ENCODE results near the gene GRB10. TPM values are rescaled to one million over a fixed set of nuclear protein-coding genes. Genes with fewer than 3 reads are reported as not detected.

GRB10 gene
- total RNA-seq, 1 experiment from 2014 or later = 24.7 TPM

DNA sequence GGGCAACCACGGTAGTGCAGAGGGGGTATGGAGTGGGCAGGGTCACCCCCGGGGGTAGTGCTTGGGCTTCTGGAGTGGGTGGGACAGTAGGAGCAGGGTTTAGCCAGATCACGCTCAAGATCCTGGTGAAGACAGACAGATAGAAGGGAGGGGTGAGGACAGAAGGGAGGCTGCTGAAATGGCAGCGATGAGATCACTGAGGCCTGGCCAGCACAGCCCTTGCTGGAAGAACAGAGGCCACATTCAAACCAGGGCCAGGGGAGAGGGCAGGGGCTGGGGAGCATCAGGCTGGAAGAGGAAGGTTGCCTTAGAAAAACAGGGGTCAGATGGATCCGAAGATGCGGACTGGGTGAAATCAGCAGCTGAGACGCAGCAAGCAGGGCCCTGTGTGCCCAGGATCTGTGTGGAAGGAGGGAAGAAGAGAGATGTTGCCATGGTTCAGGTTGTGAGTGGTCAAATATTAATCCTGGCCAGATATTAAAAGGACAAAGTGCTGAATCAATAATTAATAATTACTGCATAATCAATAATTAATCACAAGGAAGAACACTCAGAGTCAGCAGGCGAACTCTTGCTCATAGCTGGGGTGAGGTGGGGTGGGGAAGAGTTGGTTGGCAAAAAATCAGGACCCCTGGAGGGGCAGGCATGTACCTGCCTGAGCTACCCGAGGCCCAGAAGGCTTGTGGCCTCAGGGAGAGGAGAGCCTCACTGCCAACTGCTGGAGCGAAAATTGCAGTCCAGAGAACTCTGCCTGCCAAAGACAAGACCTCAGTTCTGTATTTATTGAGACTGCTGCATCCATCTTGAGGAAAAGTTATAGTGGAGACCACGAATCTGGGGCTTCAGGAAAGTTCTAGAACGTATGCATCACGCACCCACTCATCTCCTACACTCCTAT, 105.7 kb downstream of the GRB10 start:
- no peak for DNase-seq (ENCODE audit: extremely low read depth, low read depth)

DNA sequence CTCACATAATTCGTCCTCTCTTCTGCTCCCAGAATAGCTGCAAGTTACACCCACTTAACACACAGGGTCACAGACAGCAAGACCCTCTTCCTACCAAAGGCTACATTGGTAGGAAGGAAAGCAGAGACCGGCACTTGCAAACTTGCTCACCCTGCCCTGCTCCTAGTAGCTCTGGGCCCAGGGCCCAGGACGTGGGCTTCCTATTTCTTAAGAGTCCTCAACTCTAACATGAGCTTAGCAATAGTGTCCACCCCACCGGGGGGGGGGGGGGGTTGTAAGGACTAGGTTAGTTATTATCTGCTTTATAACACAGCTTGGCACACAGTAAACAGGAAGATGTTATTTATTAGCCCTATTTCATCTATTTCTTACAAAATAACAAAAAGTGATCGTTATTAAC, 106.6 kb downstream of the GRB10 start:
- DNase-seq (ENCODE audit: extremely low read depth, low read depth) = no peak

DNA sequence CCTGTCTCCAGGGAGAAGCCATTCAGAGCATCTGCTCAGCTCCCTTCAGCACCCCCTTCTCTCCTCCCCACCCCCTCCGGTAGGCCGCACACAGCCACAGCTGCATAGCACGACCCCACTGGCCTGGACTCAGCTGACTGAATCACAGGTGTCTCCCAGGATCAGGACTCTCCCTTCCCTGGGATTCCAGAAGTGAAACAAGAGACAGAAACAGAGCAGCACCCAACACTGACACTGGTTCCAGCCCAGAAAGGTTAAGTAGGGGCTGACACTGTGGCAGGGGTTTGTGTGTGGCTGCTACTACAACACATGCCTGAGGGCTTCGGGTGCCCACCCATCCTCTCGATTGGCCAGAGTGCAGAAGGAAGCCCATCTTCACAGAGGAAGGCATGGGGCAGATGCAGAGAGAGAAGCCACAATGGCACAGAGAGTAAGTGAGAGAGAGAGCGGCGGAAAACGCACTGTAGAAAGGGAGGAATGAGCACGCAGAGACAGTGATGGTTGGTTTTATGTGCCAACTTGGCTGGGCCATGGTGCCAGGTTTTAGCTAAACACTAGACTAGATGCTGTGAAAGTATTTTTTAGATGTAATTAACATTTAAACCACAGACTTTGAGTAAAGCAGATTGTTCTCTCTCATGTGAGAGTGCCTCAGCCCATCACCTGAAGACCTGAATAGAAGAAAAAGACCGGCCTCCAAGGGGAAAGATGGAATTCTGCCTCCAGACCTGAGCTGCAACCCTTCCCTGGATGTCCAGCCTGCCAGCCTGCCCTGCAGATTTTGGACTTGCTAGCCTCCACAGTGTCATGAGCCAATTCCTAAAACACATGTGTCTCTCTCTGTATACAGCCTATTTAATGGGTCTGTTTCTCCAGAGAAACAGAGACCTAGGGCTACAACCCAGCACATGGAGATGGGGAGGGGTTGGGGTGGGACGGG, 107.5 kb downstream of the GRB10 start:
- no peak for DNase-seq (ENCODE audit: extremely low read depth, low read depth)

GRCh38 chr7:50674299-50674698, 108.4 kb downstream of the GRB10 start:
- no peak for DNase-seq (ENCODE audit: extremely low read depth, low read depth)

- DNase-seq (ENCODE audit: extremely low read depth, low read depth) = no peak
Observed at GRCh38 chr7:50673096-50673495, 109.6 kb downstream of the GRB10 start.

GRCh38 chr7:50672045-50672444, 110.7 kb downstream of the GRB10 start:
- DNase-seq (ENCODE audit: extremely low read depth, low read depth) = no peak

DNA sequence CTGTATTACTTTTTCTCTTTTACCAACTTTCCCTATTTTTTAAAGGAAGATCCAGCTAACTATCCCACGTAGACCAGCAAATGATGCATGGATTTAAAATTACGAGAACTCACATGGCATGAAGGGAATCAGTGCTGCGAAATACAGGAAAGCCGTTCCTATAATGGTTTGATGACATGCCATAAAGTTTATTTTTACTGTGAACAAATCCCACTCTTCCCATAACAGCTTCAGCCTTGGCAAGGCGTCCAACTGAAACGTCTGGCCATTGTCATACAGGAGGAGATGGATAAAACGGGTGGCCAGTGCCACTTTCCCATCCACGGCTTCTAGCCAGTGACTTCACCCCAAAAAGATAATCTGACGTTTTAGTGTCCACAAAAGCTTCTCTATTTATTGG, 111.3 kb downstream of the GRB10 start:
- DNase-seq (ENCODE audit: extremely low read depth, low read depth) = no peak

GRCh38 chr7:50669890-50670289, 112.8 kb downstream of the GRB10 start:
- DNase-seq (ENCODE audit: extremely low read depth, low read depth) = no peak

- DNase-seq (ENCODE audit: extremely low read depth, low read depth) = no peak
Observed at GRCh38 chr7:50667789-50668226, 114.9 kb downstream of the GRB10 start.

- no peak for DNase-seq (ENCODE audit: extremely low read depth, low read depth)
Observed at GRCh38 chr7:50667338-50667737, 115.4 kb downstream of the GRB10 start.

DNA sequence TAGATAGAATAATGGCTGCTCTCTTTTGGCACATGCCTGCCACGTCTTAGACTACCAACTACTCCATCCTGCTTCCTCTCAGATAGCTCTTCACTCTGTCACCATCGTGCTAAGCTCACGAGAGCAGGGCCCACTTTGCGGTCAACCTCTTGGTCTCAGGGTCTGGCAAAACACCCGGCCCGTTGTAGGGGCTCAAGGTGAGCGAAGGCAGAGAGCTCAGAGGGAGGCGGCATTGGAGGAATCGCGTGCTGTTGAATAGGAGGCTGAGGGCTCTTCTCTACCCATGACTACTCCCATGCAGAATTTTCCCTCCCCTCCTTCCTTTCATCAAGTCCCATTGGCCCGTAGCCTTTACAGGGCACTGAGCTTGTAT, 116.6 kb downstream of the GRB10 start:
- no peak for DNase-seq (ENCODE audit: extremely low read depth, low read depth)

GRCh38 chr7:50665403-50666123, 117.1 kb downstream of the GRB10 start:
- no peak for DNase-seq (ENCODE audit: extremely low read depth, low read depth)

- no peak for DNase-seq (ENCODE audit: extremely low read depth, low read depth)
Observed at GRCh38 chr7:50664937-50665336, 117.8 kb downstream of the GRB10 start.

DNA sequence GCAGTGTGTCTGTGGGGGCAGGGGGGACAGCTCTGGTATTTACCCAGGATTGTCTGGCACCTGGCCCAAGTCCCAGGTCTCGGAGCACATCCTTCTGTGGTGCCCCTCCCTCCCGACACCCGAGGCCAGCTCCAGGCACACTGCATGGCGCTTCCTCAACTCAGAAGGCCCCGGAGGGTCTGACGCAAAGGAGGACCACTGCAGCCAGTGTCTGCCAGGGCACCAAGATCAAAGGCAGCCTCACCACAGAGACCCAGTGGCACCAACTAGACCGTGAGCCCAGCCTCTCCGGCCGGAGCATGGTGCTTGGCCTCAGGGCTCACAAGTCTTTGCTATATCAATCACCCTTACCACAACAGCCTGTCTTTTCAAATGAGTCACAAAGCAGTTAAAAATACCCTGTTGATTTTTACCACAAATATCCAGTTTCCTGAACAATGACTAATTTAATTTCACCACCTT, 118.2 kb downstream of the GRB10 start:
- DNase-seq (ENCODE audit: extremely low read depth, low read depth) = no peak

DNA sequence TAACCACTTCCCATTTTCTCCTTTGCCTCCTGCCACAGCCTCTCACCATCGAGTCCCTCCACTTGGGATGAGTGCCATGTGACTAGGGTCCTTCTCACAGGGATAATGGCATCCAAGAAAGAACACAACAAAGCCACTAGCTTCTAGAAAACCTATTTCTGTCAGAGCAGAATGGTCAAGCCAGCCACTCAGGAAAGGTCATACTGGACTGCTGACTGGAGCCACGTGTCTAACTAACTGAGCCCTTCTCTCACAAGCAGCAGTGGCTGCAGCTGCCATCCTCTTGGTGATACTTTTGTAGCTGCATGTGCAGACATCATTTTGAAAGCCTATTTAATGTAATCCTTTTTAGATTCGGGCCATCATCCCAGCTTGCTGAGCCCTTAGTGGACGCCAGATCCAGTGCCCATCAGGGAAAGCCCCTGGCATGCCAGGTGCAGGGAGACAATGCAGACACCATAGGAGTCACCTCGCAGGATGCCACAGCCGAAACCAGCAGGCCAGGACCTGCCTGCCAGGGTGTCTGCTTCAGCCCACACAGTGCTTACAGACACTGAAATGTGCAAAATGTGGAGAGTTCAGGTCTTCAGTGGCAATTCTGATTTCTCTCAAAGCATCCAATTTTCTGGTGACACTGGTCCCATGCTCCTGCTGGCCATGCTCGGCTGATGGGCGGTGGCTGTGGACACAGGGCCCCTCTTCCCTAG, 119.1 kb downstream of the GRB10 start:
- DNase-seq (ENCODE audit: extremely low read depth, low read depth) = no peak

DNA sequence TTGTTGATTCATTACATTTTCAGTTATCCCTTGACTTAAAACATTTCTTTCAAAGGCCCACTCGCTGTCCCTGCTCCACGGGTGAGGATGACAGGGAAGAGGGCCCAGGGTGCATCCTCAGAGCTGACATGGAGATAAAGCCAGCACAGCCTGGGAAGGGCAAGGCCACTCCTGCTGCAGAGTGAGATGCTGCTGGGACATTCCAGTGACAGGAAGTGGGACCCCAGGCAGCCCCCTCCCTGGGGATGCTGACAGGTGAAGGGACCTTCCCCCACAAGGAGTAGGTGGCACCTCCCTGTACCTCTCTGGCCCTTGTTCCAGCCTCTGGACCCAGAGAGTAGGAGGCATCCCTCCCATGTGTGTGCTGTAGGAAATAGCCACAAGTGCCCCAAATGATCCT, 119.7 kb downstream of the GRB10 start:
- DNase-seq (ENCODE audit: extremely low read depth, low read depth) = no peak

DNA sequence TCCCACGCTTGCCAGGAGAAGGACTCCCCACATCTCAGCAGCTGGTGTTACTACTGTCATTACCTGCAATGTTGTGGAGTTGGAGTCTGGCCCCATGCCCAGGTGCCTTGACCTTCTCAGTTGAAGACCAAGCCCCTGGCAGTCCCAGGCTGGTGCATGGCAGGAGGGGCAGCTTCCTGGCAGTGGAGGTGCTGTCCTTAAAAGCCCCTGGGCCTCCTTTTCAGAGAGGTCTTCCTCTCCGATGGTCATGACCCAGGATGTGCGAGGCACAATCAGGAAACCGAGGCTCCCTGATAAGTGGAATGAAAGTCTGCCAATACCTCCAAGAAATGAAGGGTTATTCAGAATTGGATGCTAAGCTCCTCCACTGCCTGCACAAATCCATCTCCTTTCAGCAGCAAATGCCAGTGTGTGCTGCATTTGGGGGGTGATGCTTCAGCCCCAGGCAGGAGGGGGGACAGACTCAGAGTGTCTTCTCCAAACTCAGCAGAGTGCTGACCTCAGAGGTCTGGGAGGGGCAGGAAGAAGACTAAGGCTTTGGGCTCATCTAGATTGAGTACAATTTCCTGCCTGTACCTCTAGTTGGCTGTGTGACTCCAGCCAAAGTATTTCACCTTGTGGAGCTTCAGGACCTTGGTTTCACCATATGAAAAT, 120.5 kb downstream of the GRB10 start:
- DNase-seq (ENCODE audit: extremely low read depth, low read depth) = no peak

DNA sequence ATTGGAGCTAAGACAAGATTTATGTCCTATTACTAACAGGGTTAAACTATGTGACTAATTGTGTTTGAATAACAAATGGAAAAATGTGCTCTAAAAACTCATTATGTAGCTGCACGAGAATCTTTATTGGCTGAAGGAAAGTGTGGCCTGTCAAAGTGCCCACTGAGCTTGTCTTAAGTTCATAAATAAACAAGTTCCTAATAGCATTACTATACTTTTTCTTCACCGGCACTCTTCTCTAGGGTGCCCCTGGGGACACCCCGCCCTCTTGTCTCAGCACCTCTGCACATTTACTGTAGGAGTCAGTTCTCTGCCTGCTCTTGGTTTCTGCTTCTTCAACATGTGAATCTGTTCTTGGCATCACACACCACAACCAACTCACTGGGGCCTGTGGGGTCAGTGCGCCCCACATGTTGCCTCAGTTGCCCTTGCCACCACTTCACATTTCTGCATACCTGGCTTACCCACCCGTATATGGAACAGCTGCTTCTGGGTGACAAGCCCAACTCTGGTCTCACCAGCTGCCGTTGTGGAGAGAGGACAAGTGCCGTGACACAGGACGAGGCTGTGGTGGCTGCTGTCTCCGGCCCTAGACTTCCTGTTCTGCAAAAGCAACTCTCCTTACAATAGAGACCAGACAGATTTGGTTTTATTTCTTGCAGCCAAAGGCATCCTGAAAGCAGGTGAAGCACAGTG, 121.2 kb downstream of the GRB10 start:
- DNase-seq (ENCODE audit: extremely low read depth, low read depth) = no peak

GRCh38 chr7:50660830-50661175, 121.9 kb downstream of the GRB10 start:
- no peak for DNase-seq (ENCODE audit: extremely low read depth, low read depth)
